ENCODE measurements around the gene SOX12. TPM values are rescaled to one million over a fixed set of nuclear protein-coding genes. Genes with fewer than 3 reads are reported as not detected.
"Not testable (repeated sequence)": the region's sequence is repeated elsewhere in the genome, so short reads cannot be mapped to it uniquely, and the experiment has no call there.

The SOX12 gene
- total RNA-seq, 2 experiments from 2014 or later, result 2.9 to 3.2 TPM

DNA sequence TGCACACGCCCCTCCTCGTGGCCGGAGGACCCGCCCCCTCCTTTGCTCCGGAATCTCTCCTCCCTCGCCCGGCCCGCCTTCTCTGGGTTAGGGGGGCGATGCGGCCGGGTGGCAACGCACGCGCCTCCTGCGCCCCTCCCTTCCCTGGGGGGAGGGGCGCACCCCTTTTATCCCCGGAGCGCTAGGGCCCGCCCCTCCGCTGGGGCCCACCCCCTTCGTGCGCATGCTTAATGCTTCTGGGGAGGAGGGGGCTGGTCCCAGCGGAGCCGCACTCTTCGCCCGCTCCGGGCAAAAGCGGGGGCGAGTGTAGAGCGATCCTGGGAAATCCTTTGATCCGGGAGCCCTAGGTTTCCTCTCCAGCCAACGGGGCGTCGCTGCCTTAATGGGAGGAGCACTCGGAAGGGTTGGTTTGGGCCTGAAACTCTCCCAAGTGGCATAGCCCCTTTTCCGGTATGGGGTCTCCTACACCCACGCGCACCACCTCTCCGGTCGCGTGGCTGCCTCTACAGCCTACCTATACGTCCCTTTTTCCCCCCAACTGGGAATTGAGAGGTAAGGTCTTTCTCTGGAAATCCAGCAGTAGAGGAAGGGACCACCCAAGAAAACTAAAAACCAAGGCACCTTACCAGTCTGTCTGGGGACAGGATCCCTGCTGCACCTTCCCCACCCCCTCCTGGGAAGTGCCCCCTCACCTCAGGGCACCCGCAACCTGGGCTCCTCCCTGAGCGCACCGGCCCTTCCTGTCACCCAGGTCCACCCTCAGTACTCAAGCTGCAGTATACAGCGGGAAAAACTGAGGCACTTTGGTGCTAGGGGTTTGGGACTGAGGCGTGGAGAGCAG lies 2.1 kb downstream of the SOX12 start:
- Mint-ChIP-seq H3K9me3 (no peaks in the 10 kb centered on the region), H3K36me3 (ENCODE audit: low read depth) (no peaks in the 10 kb centered on the region), H3K4me3 (peak overlapping the region; percentile 47), H3K27me3 (peaks cover 5% of the 10 kb centered on the region), H3K27ac (no peak overlapping the region), H3K4me1 (peaks cover 34% of the 10 kb centered on the region)
- CTCF ChIA-PET, result interaction anchor here (0.7 to 3.7 kb wide), 2 partner anchors 27 to 56 kb away, joined by 4 to 17 read pairs; no protein-coding TSS in a partner anchor
- peak; percentile 60 for DNase-seq
- POLR2A ChIA-PET, result interaction anchor here (0.6 to 7.2 kb wide), 2 partner anchors 28 to 31 kb away, joined by 3 to 95 read pairs; partner anchors contain the start of gene ZCCHC3

DNA sequence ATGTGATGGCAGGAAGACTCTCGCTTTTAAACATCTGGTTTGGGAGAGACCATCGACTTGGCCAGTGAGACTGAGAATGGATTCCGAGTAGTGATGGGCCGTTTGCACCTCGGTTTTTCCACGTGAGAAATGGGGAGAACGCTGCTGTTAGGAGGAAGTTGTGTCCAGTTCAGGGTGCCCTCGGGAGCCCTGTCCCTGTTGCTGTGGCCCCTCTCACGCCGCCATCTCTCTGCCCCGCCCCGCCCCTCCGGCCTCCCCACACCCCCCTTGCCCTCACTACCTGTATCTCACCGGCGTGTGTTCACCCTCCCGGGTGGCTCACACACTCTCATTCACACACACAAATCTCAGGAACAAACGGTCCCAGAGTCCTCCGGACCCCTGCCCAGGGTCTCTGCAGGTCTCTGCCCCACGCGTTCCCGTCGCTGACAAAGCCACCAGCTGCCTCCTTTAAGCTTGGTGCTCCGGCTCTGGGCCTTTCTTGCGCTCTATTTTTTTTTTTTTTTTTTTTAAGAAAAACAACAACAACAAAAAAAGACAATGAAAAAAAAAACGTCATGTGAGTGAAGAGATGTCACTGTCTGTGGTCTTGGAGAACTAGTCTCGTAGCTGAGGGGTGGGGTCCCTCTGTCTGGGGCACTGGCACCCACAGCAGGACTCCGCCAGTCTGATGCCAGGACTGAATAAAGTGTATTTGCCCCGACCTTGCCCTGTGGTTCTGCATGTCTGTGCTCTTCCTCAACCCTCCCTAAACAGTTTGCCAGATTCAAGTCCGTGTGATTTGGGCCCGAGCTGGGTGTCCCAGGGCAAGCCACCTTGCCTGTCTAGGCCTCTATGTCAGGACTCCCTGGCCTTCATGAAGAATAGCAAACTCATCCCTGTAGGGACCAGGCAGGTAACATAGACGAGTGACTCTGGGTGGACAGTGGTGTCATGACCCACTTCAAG lies 2.9 kb downstream of the SOX12 start:
- Mint-ChIP-seq H3K36me3 (ENCODE audit: low read depth) (no peaks in the 10 kb centered on the region), H3K27ac (no peak overlapping the region), H3K9me3 (no peaks in the 10 kb centered on the region), H3K27me3 (peaks cover 8% of the 10 kb centered on the region), H3K4me3 (peak overlapping the region; percentile 33), H3K4me1 (peaks cover 34% of the 10 kb centered on the region)
- ChIA-PET CTCF (interaction anchor here (0.7 to 3.7 kb wide), 6 partner anchors 26 to 87 kb away, joined by 3 to 17 read pairs (median 4); partner anchors contain the start of gene ZCCHC3), POLR2A (interaction anchor here (0.6 to 3.1 kb wide), 2 partner anchors 29 to 31 kb away, joined by 3 to 11 read pairs; no protein-coding TSS in a partner anchor)
- DNase-seq, result no peak

GRCh38 chr20:328975-329695 lies 3.8 kb downstream of the SOX12 start:
- ChIA-PET CTCF (interaction anchor here (0.7 to 3.7 kb wide), 6 partner anchors 26 to 1433 kb away, joined by 3 to 17 read pairs (median 3); partner anchors contain the start of gene ZCCHC3), POLR2A (interaction anchor here (3.1 kb wide), 1 partner anchor 30 kb away, joined by 11 read pairs; no protein-coding TSS in a partner anchor)
- Mint-ChIP-seq H3K9me3 (no peaks in the 10 kb centered on the region), H3K27me3 (peaks cover 8% of the 10 kb centered on the region), H3K4me3 (no peak overlapping the region), H3K36me3 (ENCODE audit: low read depth) (no peaks in the 10 kb centered on the region), H3K27ac (no peak overlapping the region), H3K4me1 (peaks cover 30% of the 10 kb centered on the region)
- no peak for DNase-seq

DNA sequence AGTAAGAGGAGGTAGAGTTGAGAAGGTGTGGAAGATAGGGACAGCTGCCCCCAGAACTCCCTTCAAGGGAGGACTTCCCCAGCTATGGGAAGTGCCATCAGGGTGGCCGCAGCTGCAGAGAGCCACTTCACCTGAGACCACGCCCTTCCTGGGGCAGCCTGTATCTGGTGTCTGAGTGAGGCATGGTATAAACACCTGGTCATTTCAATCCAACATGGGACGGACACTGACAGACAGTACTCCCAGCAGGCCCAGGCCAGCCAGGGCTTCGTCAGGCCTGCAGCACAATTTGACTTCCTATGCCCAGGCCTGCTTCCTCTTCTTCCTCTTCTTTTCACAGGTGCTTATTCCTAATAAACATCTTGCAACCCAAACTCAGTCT lies 4.5 kb downstream of the SOX12 start:
- DNase-seq, result no peak
- no peak overlapping the region for H3K27ac Mint-ChIP-seq
- H3K36me3 Mint-ChIP-seq (ENCODE audit: low read depth), result no peaks in the 10 kb centered on the region
- no peak overlapping the region for H3K4me3 Mint-ChIP-seq
- POLR2A ChIA-PET, result interaction anchor here (0.9 to 3.1 kb wide), 4 partner anchors 15 to 132 kb away, joined by 3 to 11 read pairs (median 4); partner anchors contain the start of genes TBC1D20 and ZCCHC3
- peaks cover 8% of the 10 kb centered on the region for H3K27me3 Mint-ChIP-seq
- no peaks in the 10 kb centered on the region for H3K9me3 Mint-ChIP-seq
- peaks cover 25% of the 10 kb centered on the region for H3K4me1 Mint-ChIP-seq
- CTCF ChIA-PET, result interaction anchor here (0.7 to 3.7 kb wide), 13 partner anchors 8 to 1432 kb away, joined by 3 to 17 read pairs (median 5); partner anchors contain the start of genes DEFB132 and NRSN2

DNA sequence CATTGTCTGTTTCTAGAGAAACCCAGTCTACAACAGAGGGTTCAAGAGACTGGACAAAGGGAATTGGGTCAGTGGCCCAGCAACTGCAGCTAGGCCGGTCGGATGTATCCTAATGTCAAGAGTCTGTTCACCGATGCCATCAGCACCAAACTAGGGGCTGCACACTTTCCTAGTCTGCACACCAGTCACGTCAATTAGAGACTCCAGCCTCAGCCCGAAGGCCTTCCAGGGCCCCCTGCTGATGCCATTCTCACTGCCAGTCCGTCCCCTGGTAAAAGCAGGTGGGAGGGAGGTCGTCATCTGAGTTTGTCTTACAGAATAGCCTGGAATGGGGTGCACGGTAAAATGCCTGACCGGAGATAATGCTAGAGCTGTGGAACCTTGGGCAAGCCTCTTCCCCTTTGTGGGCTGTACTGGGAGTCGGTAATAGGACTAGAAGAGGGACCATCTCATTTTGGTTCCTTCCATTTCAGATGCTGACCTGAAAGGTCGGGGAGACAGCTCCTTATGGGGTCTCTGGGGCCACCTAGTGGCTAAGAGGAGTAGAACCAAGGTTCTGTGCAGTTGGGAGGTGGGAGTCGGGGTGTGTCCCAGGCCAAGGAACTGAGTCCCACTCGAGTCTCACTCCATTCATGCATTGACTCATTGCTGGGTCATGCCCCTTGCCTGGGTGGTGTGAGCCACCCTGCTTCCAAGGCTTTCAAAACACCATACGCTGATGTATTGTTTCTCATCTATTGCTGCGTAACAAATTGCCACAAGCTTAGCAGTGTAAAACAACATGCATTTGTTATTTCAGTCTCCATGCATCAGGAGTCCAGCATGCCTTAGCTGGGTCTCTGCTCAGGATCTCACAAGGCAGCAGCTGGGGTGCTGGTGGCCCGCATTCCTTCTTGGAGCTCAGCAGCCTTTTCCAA lies 5.1 kb downstream of the SOX12 start:
- H3K27ac Mint-ChIP-seq, result no peak overlapping the region
- H3K27me3 Mint-ChIP-seq, result peaks cover 8% of the 10 kb centered on the region
- DNase-seq, result peak; percentile 67
- ChIA-PET POLR2A (interaction anchor here (0.9 to 3.1 kb wide), 5 partner anchors 14 to 132 kb away, joined by 3 to 11 read pairs (median 4); partner anchors contain the start of genes TBC1D20 and ZCCHC3), CTCF (interaction anchor here (0.6 to 3.7 kb wide), 25 partner anchors 9 to 1431 kb away, joined by 3 to 17 read pairs (median 4); partner anchors contain the start of genes DEFB132 and NRSN2)
- no peak overlapping the region for H3K4me3 Mint-ChIP-seq
- no peaks in the 10 kb centered on the region for H3K9me3 Mint-ChIP-seq
- H3K4me1 Mint-ChIP-seq, result peaks cover 23% of the 10 kb centered on the region
- no peaks in the 10 kb centered on the region for H3K36me3 Mint-ChIP-seq (ENCODE audit: low read depth)

GRCh38 chr20:334578-334977 lies 9.2 kb downstream of the SOX12 start:
- Mint-ChIP-seq H3K27ac (no peak overlapping the region), H3K4me3 (no peak overlapping the region), H3K27me3 (peaks cover 15% of the 10 kb centered on the region), H3K4me1 (peaks cover 6% of the 10 kb centered on the region), H3K36me3 (ENCODE audit: low read depth) (no peaks in the 10 kb centered on the region), H3K9me3 (no peaks in the 10 kb centered on the region)
- ChIA-PET CTCF (no interaction called here), POLR2A (no interaction called here)
- no peak for DNase-seq

- H3K9me3 Mint-ChIP-seq; H3K36me3 Mint-ChIP-seq (ENCODE audit: low read depth); CTCF ChIA-PET; POLR2A ChIA-PET; DNase-seq; H3K4me3 Mint-ChIP-seq; H3K4me1 Mint-ChIP-seq; H3K27ac Mint-ChIP-seq: not testable (repeated sequence)
- peaks cover 19% of the 10 kb centered on the region for H3K27me3 Mint-ChIP-seq
These were observed 10.7 kb downstream of the SOX12 start for GRCh38 chr20:336040-336439.

- ChIA-PET POLR2A (no interaction called here), CTCF (interaction anchor here (0.8 kb wide), 1 partner anchor 11 kb away, joined by 4 read pairs; no protein-coding TSS in a partner anchor)
- Mint-ChIP-seq H3K4me3 (no peak overlapping the region), H3K36me3 (ENCODE audit: low read depth) (no peaks in the 10 kb centered on the region), H3K27ac (no peak overlapping the region), H3K27me3 (peaks cover 20% of the 10 kb centered on the region), H3K9me3 (no peaks in the 10 kb centered on the region), H3K4me1 (peaks cover 6% of the 10 kb centered on the region)
- DNase-seq, result no peak
These were observed 16.3 kb downstream of the SOX12 start for GRCh38 chr20:341682-342081.

DNA sequence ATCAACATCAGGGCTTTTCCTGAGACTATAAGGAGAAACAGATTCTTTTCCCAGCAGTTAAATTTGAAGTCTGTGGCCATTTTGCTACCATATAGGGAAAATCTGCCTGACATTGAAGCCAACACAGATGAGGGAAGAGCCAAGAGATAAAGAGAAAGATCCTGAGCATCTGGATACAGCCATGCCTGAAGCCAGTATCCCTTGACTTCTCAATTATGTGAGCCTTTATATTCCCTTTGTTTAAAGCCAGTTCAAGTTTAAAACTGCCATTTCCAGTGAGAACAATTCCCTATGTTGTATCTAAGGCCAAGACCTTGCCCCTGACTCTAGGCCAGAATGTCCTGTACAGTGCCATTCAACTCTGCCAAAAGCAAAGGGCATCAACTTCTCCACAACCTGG lies 17.8 kb downstream of the SOX12 start:
- POLR2A ChIA-PET, result no interaction called here
- no peak overlapping the region for H3K27ac Mint-ChIP-seq

DNA sequence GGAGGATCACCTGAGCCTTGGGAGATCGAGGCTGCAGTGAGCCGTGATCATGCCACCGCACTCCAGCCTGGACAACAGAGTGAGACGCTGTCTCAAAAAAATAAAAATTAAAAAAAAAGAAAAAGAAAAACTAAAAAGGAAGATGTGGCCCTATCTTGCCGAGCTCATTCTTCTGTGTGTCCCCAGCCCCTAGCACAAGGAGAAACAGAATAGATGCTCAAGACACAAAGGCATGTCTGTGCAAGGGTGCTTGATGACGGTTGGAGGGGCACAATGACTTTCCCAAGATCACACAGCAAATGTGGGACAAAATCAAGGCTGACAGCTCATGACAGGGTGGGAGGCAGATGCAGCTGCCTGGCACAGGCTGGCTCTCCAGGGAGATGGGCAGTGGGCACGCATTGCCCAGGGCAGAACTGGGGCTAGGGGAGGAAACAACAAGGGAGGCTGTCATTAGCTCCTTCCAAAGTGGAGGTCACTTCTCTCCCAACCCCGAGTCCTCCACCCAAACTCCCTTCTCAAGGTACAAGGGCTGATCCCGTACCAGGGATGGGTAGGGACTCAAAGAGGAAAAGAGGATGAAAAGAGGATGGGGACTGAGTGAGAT lies 20.8 kb downstream of the SOX12 start:
- CTCF ChIA-PET, result interaction anchor here (3.4 kb wide), 1 partner anchor 15 kb away, joined by 15 read pairs; no protein-coding TSS in a partner anchor
- H3K36me3 Mint-ChIP-seq (ENCODE audit: low read depth), result peaks cover 2% of the 10 kb centered on the region
- no peak overlapping the region for H3K27ac Mint-ChIP-seq
- DNase-seq, result no peak
- peak overlapping the region; percentile 71 for H3K4me3 Mint-ChIP-seq
- H3K27me3 Mint-ChIP-seq, result peaks cover 7% of the 10 kb centered on the region
- H3K4me1 Mint-ChIP-seq, result peaks cover 15% of the 10 kb centered on the region
- POLR2A ChIA-PET, result interaction anchor here (0.9 to 1.5 kb wide), 3 partner anchors 20 to 92 kb away, joined by 3 to 4 read pairs (median 3); no protein-coding TSS in a partner anchor
- H3K9me3 Mint-ChIP-seq, result no peaks in the 10 kb centered on the region

More for the DNA sequence above, 17.8 kb downstream of the SOX12 start:
- Mint-ChIP-seq H3K36me3 (ENCODE audit: low read depth) (peaks cover under 1% of the 10 kb centered on the region), H3K4me1 (peaks cover 7% of the 10 kb centered on the region), H3K27me3 (peaks cover 13% of the 10 kb centered on the region), H3K9me3 (no peaks in the 10 kb centered on the region), H3K4me3 (no peak overlapping the region)
- CTCF ChIA-PET, result no interaction called here
- no peak for DNase-seq
